Esophagus squamous epithelium (tissue), 4 donors: Measurements from ENCODE around the gene SLC7A5.

Experiments used
- CTCF ChIP-seq, 6 experiments: fragments of 450-650 bp in 4 of 6; fragments of 200-600 bp in 2 of 6; sonication (generic) in 2 of 6; IDR thresholded peaks; one replicate each; pipeline ENCODE4 v1.5.1; 2016 to 2019; ENCODE audit warnings: antibody characterized with exemption in 6 of 6, mild to moderate bottlenecking in 4 of 6, moderate library complexity in 4 of 6
- POLR2A ChIP-seq, 4 donors: fragments of 450-650 bp; IDR thresholded peaks; one replicate each; pipeline ENCODE4 v1.6.1; 2017; ENCODE audit warnings: antibody characterized with exemption in 4 of 4, mild to moderate bottlenecking in 4 of 4, moderate library complexity in 3 of 4

GRCh38 chr16:87843678-87844105, 25.6 kb downstream of the SLC7A5 start:
- TF ChIP-seq CTCF (IDR thresholded peaks at IDR 0.05) = no peak
- TF ChIP-seq POLR2A (IDR thresholded peaks at IDR 0.05) = no peak
